Measurements from ENCODE around the gene SRI.

DNA sequence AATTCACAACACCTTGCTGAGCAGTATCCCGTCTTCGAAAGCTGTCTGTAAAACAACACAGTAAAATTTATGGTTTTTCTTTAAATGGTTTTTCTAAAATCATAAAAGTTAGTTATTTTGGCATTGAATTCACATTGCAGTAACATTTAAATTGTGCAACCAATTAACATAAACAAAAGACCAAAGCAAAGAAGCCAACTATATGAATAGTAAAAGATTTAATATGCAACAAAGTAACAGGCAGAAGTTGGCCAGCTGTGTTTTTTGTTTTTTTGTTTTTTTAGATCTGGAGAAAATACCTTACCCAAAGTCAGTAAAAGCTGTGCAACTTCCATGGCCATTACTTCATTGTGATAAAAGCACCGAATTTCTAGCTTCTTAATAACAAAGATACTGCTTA is 11.3 kb downstream of the SRI start:
- TF ChIP-seq CTCF (IDR thresholded peaks at IDR 0.05) (no peak), POLR2A (IDR thresholded peaks at IDR 0.05) (no peak)

Measured in uterus (tissue), 2 donors.